NCI-H128 (cell line): Measurements from ENCODE around the gene ZIC4.

Experiments used
- DNase-seq: peaks from one replicate; lab custom pipeline; 2025; ENCODE audit not compliant: unreplicated experiment; lab: John Stamatoyannopoulos, UW

Gene ZIC4

DNA sequence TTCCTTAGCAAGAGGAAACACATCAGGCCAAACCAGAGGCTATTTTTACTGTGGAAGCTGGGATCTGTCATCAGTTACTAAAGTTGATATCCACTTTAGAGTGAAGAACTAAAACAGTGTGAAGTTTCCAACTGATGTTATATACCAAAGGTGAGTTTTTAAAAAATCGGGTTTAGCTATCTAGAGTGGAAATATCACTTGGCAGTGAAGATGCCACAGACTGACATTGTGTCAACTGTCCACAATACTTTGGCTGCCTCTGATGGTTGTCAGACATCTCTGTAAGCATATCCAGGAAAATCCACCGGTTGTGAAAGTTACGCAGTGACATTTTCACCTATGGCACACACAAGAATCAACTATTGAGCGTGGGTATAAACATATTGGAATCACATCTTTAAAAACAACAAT lies 12.0 kb upstream of the ZIC4 start:
- DNase-seq: no peak

DNA sequence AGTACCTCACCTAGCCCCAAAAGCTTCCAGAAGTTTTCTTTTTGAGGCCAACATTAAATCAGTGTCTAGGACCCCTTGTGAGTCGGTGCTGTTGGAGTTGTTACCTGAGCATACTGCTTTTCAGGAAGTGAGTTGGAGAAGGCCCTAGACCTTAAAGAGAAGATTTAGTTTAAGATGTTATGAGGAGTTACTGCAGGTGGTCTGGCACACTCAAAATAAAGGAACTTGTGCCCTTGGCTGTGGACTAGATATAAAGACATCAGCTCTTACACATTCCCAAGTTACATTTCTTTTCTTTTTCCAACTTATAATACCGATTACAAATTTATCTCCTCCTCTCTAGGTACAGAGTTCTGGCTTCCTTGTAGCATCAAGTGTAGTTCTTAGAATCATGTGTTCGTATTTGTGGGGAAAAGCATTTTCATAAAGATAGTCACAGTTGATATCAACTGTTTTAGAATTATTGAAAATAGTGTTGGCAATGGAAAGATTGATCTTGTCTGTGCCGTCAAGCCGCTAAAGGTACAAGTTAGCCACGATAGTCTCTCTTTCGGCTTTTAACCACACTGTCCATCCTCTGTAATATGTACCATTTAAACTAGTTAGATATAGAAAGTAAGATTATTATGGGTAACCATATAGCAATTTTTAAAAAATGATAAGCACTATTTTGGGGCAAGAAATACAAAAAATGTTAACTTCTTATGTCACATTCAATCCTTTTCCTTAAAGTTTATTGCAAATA lies 11.4 kb upstream of the ZIC4 start:
- no peak for DNase-seq

DNA sequence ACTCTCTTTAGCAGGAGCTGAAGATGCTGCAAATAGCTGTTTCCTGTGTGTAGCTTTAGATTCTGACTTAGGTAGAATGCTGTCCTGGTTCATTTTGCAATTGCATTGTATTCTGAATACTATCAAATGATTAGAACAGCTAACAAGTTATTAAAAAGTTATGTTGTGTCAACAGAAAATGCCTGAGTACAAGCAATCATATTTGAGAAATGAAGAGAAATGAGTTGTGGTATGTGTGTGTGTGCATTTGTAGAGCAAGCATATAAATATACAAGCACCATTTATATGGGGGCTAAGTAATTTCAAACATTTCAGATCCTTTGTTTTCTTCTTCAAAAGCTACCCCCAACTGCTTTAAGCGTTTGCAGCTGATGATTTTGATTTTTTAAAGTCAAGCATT lies 10.6 kb upstream of the ZIC4 start:
- DNase-seq: no peak

DNA sequence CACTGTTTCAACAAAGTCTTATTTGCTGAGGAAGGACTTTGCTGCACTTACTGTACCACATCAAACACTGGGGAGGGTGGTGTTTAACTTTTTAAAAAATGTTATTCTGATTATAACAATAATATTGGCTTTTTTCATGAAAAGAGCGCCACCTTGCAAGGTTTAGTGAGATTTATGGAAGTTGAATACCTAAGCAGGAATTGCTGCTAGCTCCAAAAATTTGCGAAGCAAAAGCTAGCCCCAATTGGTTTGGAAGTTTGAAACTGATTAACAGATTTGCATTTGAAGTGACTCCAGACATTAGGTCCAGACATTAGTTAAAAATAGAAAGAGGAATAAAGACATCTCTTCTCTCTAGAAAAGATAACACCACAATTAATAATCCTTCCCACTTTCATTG lies 9.5 kb upstream of the ZIC4 start:
- no peak for DNase-seq

GRCh38 chr3:147415286-147415685 lies 8.9 kb upstream of the ZIC4 start:
- DNase-seq: no peak

DNA sequence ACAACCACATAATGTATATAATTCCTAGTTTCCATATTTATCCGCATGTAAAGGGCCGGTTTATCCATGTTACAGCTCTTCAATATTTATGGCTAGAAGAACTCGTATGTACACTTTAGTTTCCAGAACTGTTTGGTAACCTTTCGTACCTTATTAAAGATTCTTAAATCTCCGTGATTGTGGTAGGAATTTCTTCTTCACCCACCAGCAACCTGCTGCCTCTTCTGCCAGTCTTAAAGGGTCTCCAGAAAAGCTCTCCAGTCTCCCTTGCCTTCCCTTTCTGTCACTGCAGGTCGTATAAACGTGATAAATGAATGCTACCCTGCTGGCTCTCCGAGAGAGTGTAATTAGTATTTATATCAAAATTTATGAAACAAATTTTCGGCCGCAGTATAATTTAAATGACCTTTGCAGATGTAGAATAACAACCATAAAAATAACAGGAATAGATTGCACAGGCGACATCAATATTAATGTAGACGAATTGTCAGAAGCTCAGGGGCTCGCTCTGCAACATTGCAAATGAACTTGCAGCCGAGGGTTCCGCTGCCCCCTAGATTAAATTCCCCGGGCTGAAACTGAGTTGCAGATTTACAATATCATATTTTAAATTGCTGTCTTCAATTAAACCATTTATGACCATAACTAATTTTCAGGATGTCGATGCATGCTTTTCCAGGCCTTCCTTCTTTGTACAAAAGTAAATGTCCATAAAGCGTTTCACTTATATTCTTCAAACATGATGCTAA lies 8.2 kb upstream of the ZIC4 start:
- no peak for DNase-seq

- no peak for DNase-seq
Observed at GRCh38 chr3:147413686-147414389, 7.5 kb upstream of the ZIC4 start.

DNA sequence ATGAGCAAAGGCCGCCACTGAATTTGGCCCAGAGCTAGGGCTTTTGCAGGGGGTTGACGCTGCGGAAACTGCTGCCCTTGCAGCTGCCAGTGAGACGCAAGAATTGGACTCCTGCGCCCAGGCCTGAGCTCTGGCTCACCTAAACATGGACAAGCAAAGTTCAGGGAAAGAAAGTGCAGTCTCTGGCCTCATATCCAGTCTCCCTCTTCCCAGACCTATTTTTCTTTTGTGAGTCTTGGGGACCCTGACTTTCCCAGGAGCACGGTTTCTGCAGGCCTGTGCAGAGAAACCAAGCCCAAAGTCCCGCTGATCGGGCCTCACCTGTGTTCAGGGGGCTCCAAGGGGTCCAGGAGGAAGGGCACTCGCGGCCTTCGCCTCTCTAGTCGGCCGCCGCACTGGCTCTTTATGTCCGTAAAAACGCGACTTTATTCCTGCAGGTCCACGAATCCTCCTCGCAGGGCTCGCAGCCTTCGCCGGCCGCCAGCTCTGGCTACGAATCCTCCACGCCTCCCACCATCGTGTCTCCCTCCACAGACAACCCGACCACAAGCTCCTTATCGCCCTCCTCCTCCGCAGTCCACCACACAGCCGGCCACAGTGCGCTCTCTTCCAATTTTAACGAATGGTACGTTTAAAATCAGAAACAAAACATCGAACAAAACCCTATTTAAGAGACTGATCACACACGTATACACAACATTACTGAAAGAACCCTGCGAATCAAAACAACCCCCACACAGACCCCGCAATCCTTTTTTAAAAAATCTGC lies 6.8 kb upstream of the ZIC4 start:
- DNase-seq: no peak

DNA sequence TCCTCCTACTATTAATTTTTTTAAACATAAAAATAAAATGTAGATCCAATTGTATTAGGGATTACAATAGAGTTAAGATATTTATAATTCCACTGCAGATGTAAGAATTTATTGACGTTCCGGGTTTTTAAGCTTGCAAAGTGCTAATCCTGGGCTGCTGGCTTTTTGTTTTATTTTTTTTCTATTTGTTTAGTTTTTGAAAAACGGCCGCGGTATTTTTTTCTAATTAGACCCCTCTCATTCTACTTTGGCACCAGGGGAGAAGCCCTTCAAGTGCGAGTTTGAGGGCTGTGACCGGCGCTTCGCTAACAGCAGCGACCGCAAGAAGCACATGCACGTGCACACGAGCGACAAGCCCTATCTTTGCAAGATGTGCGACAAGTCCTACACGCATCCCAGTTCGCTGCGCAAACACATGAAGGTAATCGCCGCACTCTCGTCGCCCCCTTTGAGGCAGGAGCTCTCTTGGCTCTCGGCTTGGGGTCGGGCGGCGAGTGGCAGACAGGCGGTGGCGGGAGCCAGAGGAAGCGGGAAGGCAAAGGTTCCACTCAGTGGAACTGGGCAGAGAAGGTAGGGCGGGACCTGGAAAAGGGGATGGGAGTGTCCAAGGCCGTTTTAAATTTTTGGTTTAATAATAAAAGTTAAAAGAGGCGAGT lies 6.0 kb upstream of the ZIC4 start:
- DNase-seq: no peak

DNA sequence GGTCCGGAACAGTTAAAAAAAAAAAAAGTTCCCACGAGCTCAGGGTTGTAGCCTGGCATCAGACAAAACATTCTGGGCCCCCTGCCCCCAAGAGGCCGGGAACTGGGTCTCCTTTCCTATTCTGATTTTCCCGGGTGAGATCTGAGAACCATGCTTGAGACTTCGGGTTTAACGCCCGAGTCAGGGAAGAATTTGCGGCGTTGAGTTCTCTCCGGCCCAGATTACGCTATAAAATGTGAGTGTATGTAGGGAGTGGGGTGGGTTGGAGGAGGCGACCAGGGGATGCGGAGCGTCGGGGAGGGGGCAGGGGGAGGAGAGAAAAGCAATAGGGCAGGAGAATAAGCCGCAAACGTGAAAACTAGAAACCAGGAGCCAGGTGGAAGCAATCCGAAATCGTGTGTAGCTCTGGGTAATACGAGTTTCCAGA lies 5.5 kb upstream of the ZIC4 start:
- no peak for DNase-seq

DNA sequence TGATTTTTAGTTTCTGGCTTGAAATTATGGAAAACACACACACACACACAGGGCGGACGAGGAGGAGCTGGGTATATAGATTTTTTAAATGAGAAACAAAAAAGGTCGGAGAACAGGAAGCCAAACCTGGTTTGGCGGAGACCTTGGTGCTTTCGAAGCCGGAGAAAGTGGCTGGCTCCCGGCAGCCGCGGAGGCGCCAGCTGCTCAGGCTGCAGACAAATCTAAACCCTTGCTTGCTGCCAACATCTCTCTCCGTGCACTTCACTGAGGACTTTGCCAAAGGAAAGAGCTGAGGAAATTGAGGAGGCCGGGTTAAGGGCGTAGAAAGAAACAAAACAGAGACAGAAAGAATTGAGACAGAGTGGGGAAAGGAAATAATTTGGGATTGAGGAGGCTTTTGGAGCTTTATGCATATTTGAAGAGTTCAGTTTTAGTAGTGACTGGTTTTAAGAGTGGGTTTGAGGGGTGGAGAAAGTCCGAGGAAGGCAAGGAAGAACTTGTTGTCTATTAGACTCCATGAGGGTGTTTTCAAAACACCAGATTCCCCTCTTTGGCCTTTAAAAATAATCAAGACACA lies 5.0 kb upstream of the ZIC4 start:
- DNase-seq: no peak

GRCh38 chr3:147410526-147411237 lies 4.3 kb upstream of the ZIC4 start:
- no peak for DNase-seq

DNA sequence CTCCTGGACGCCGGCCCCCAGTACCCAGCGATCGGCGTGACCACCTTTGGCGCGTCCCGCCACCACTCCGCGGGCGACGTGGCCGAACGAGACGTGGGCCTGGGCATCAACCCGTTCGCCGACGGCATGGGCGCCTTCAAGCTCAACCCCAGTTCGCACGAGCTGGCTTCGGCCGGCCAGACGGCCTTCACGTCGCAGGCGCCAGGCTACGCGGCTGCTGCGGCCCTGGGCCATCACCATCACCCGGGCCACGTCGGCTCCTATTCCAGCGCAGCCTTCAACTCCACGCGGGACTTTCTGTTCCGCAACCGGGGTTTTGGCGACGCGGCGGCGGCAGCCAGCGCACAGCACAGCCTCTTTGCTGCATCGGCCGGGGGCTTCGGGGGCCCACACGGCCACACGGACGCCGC lies 3.8 kb upstream of the ZIC4 start:
- DNase-seq: no peak

DNA sequence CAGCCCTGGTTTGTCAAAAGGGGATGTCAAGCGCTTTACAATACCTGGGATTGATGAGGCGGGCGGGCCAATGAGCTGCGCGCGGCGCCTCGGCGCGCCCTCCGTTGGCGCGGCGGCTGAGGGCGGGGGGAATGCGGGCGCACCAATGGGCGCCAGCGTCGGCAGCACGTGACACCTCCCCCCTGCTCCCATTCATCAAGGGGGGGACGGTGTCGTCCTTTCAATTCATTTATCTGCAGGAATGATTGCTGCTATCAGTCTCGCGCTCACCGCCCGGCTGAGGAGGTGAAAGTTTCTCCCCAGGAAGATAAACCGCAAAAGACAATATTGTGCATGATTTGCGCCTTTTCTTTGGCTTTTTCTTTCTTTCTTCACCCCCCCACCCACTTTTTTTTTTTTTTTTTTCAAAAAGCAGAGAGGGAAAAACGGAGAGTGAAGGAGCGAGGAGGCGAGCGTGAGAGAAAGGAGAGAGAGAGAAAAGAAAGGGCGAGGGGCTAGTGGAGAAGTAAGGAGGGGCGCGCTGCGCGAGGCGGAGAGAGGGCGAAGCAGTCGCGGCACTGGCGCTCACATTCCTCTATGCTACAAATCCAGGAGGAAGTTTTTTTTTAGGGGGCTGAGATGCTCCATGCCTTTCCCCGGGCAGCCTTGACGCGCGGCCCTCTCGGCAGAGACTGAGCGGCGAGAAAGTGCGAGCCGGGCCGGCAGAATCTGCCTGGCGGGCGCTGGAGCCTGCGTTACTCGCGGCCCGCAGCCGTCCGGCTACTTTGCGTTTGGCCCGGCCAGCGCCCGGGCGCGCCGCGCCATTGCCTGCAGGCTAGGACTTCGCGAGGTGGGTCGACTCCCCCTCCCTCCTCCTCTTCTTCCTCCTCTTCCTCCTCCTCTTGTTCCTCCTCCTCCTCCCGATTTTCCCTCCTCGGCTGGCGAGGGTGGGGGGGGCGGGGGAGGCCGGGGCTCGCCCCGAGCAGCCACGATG lies 3.1 kb upstream of the ZIC4 start, which contains the start of gene ZIC1:
TSS of gene ZIC1 (plus strand) at position 223 of the 973 bp plus-strand sequence. CDS start at position 971, 748 bp downstream.
- DNase-seq: no peak

GRCh38 chr3:147408188-147409100 lies 2.1 kb upstream of the ZIC4 start:
- no peak for DNase-seq

- no peak for DNase-seq
Observed at GRCh38 chr3:147407498-147408187, 1.3 kb upstream of the ZIC4 start.

GRCh38 chr3:147407114-147407497 lies 763 bp upstream of the ZIC4 start:
- no peak for DNase-seq
